ENCODE data around the gene TRIO. TPM values are rescaled to one million over a fixed set of nuclear protein-coding genes. Genes with fewer than 3 reads are reported as not detected.
"Not testable (repeated sequence)": the region's sequence is repeated elsewhere in the genome, so short reads cannot be mapped to it uniquely, and the experiment has no call there.

The TRIO gene
- total and polyA plus RNA-seq, 7 donors: 18.5 to 77.5 (median 35.0) TPM

DNA sequence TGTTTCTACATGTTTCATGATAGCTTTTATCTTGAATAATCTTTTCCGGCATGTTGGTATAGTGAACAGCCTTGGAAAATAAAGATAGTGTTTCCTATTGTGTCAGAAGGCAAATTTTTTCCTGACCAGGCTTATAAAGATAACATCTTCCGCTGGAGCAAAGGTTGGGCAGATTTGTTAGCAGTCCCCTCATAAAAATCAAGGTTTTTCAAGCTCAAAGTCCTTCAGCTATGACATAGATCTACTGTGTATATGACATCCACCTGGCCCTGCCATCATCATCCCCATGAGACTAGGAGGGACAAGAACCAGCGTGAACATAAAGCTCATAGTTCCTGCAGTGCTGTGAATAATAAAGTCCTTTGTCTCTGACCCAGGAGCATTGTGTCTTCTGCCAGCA is 408.1 kb downstream of the TRIO start:
- no peak for ATAC-seq

DNA sequence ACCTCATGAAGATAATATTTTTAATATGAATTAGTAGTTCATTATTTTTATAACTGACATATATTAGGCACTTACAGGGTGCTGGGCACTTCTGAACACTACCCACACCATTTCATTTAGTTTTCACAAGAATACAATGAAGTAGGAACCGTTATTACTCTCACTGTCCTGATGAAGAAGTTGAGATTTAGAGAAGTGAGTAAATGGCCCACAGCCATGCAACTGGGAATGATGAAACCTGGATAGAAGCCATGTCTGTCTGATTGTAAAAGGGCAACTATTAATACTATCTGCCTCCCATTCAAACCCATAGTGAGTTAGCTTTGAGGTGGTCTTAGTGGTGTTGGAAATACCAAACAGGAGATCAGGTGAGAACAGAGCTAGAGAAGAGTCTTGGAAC is 408.9 kb downstream of the TRIO start:
- H3K4me1 ChIP-seq: no peaks in the 10 kb centered on the region
- TF ChIP-seq, protein P1, sequence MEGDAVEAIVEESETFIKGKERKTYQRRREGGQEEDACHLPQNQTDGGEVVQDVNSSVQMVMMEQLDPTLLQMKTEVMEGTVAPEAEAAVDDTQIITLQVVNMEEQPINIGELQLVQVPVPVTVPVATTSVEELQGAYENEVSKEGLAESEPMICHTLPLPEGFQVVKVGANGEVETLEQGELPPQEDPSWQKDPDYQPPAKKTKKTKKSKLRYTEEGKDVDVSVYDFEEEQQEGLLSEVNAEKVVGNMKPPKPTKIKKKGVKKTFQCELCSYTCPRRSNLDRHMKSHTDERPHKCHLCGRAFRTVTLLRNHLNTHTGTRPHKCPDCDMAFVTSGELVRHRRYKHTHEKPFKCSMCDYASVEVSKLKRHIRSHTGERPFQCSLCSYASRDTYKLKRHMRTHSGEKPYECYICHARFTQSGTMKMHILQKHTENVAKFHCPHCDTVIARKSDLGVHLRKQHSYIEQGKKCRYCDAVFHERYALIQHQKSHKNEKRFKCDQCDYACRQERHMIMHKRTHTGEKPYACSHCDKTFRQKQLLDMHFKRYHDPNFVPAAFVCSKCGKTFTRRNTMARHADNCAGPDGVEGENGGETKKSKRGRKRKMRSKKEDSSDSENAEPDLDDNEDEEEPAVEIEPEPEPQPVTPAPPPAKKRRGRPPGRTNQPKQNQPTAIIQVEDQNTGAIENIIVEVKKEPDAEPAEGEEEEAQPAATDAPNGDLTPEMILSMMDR (IDR thresholded peaks at IDR 0.05): no peak
- DNase-seq (no peak), ATAC-seq (no peak)
- H3K27me3 ChIP-seq (ENCODE audit: insufficient read depth in 3 of 3, low read length in 2 of 3): peaks cover 0 to 2% (median 0%) of the 10 kb centered on the region in 3 donors
- H3K4me3 ChIP-seq: no peak overlapping the region
- intact Hi-C loops (cut with DNase I): no loop called here
- 29 to 53% (median 49%) methylated on average over 1 of the region's 1 CpG for WGBS, 3 donors
- H3K9me3 ChIP-seq: peaks cover 3% of the 10 kb centered on the region
- no peak overlapping the region for H3K27ac ChIP-seq
- H3K36me3 ChIP-seq (ENCODE audit: insufficient read depth in 1 of 2, low read depth in 1 of 2): no peaks in the 10 kb centered on the region

More for the DNA sequence above, 408.1 kb downstream of the TRIO start:
- DNase-seq: no peak
- Histone ChIP-seq H3K9me3 (peaks cover 3% of the 10 kb centered on the region), H3K4me1 (no peaks in the 10 kb centered on the region), H3K27me3 (ENCODE audit: insufficient read depth in 3 of 3, low read length in 2 of 3) (peaks cover 0 to 2% (median 0%) of the 10 kb centered on the region in 3 donors), H3K36me3 (ENCODE audit: insufficient read depth in 1 of 2, low read depth in 1 of 2) (no peaks in the 10 kb centered on the region), H3K4me3 (no peak overlapping the region), H3K27ac (no peak overlapping the region)
- WGBS, 3 donors: 71 to 85% (median 79%) methylated on average over 3 of the region's 3 CpGs
- TF ChIP-seq, protein P1 (IDR thresholded peaks at IDR 0.05): no peak
- intact Hi-C loops (cut with DNase I): no loop called here

DNA sequence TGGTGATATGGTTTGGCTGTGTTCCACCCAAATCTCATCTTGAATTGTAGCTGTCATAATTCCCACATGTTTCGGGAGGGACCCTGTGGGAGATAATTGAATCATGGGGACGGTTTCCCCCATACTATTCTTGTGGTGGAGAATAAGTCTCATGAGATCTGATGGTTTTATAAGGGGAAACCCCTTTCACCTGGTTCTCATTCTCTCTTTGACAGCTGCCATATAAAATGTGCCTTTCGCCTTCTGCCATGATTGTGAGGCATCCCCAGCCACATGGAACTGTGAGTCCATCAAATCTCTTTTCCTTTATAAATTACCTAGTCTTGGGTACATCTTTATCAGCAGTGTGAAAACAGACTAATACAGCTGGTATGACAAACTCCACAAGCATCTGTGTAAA is 411.1 kb downstream of the TRIO start:
- 68 to 77% (median 70%) methylated on average over 3 of the region's 3 CpGs for WGBS, 3 donors
- H3K4me3 ChIP-seq; intact Hi-C loops (cut with DNase I); H3K36me3 ChIP-seq (ENCODE audit: insufficient read depth in 1 of 2, low read depth in 1 of 2); H3K9me3 ChIP-seq; ATAC-seq; H3K27ac ChIP-seq; H3K27me3 ChIP-seq (ENCODE audit: insufficient read depth in 3 of 3, low read length in 2 of 3); H3K4me1 ChIP-seq; DNase-seq: not testable (repeated sequence)

DNA sequence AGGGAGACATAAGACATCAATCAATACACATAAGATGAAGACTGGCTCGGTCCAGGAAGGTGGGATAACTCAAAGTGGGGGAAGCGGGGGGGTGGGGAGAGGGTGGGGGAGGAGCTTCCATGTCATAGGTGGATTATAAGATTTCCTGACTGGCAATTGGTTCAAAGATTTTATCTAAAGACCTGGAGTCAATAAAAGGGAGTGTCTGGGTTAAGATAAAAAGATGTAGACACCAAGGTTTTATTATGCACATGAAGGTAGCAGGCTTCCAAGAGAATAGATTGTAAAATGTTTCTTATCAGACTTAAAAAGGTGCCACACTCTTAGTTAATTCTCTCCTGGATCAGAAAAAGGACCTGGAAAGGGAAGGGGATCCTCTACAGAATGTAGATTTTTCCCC is 412.9 kb downstream of the TRIO start:
- peaks cover 0 to 2% (median 2%) of the 10 kb centered on the region in 3 donors for H3K27me3 ChIP-seq (ENCODE audit: insufficient read depth in 3 of 3, low read length in 2 of 3)
- H3K9me3 ChIP-seq: peaks cover 3% of the 10 kb centered on the region
- ATAC-seq: no peak
- no peak overlapping the region for H3K27ac ChIP-seq
- no peak for DNase-seq
- intact Hi-C loops (cut with DNase I): no loop called here
- TF ChIP-seq, protein P1 (IDR thresholded peaks at IDR 0.05): no peak
- no peaks in the 10 kb centered on the region for H3K36me3 ChIP-seq (ENCODE audit: insufficient read depth in 1 of 2, low read depth in 1 of 2)
- no peak overlapping the region for H3K4me3 ChIP-seq
- 77 to 82% (median 81%) methylated on average over 2 of the region's 2 CpGs for WGBS, 3 donors
- no peaks in the 10 kb centered on the region for H3K4me1 ChIP-seq

DNA sequence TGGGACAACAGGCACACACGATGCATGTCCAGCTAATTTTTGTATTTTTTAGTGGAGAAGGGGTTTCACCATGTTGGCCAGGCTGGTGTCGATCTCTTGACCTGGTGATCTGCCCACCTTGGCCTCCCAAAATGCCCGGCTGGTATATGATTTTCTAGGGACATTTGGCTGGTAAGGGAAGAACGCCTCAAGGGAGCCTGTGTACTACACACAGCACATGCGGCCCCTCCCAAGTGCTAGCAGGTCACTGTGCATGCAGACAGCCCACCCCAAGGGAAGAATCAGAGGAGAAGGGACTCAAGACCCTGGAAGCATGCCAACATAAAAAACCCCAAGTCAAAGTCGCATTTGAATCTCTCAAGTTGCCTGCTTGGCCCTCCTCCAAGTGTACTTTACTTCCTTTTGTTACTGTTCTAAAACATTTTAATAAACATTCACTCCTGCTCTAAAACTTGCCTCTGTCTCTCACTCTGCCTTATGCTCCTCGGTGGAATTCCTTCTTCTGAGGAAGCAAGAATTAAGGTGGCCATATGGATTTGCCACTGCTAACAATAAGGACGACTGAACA is 414.1 kb downstream of the TRIO start:
- Histone ChIP-seq H3K4me1 (no peaks in the 10 kb centered on the region), H3K36me3 (ENCODE audit: insufficient read depth in 1 of 2, low read depth in 1 of 2) (no peaks in the 10 kb centered on the region), H3K9me3 (no peaks in the 10 kb centered on the region), H3K27ac (no peak overlapping the region), H3K27me3 (ENCODE audit: insufficient read depth in 3 of 3, low read length in 2 of 3) (peaks cover 0 to 2% (median 2%) of the 10 kb centered on the region in 3 donors), H3K4me3 (no peak overlapping the region)
- intact Hi-C loops (cut with DNase I): no loop called here
- TF ChIP-seq, protein P1 (IDR thresholded peaks at IDR 0.05): no peak
- DNase-seq: no peak
- 43 to 47% (median 45%) methylated on average over 8 of the region's 8 CpGs for WGBS, 3 donors
- ATAC-seq: no peak

All from psoas muscle (tissue), 8 donors.